Prostate gland (tissue), 2 donors: ENCODE results near the gene KRT33A.

Experiments used
- CTCF ChIP-seq, 4 experiments: fragments of 200-600 bp in 2 of 4; fragments of 450-650 bp in 2 of 4; sonication (generic) in 2 of 4; IDR thresholded peaks; 1 replicate in 3 of 4; 2 replicates in 1 of 4; pipeline ENCODE4 v1.5.1; 2016 to 2019; ENCODE audit warnings: antibody characterized with exemption in 4 of 4, mild to moderate bottlenecking in 2 of 4, moderate library complexity in 2 of 4
- POLR2AphosphoS5 ChIP-seq: sonication (generic); formaldehyde crosslinking; IDR thresholded peaks from one replicate; pipeline ENCODE4 v1.6.1; 2017; ENCODE audit warnings: antibody characterized with exemption

GRCh38 chr17:41315204-41315794 lies 35.3 kb downstream of the KRT33A start, which contains the start of gene KRTAP17-1:
- TF ChIP-seq CTCF (IDR thresholded peaks at IDR 0.05): no peak
- TF ChIP-seq POLR2AphosphoS5: no peak
